Right renal pelvis (tissue), 4 donors: ENCODE data around the gene SLC44A1. TPM values are rescaled to one million over a fixed set of nuclear protein-coding genes. Genes with fewer than 3 reads are reported as not detected.

ENCODE experiments used
- DNase-seq, 4 donors: peaks; one replicate each; pipeline ENCODE4 v3.0.0-alpha.2; 2013; ENCODE audit warnings: low read depth in 4 of 4, low spot score in 3 of 4, missing footprints in 1 of 4
- polyA plus RNA-seq, 4 donors: library from polyadenylated mRNA; unstranded; fragments of 120-200 nt; gene quantifications; one replicate each; pipeline ENCODE4 v1.2.1, GENCODE V29; 2013; ENCODE audit not compliant: insufficient read length in 4 of 4

SLC44A1 gene
- polyA plus RNA-seq, 4 donors = 47.3 to 55.4 (median 54.0) TPM

- no peak for DNase-seq
These were observed 86.7 kb downstream of the SLC44A1 start for GRCh38 chr9:105331160-105331559.

- no peak for DNase-seq
These were observed 87.3 kb downstream of the SLC44A1 start for GRCh38 chr9:105331755-105332154.

- no peak for DNase-seq
These were observed 88.0 kb downstream of the SLC44A1 start for GRCh38 chr9:105332471-105332870.

GRCh38 chr9:105333076-105333475 lies 88.6 kb downstream of the SLC44A1 start:
- DNase-seq = no peak

DNA sequence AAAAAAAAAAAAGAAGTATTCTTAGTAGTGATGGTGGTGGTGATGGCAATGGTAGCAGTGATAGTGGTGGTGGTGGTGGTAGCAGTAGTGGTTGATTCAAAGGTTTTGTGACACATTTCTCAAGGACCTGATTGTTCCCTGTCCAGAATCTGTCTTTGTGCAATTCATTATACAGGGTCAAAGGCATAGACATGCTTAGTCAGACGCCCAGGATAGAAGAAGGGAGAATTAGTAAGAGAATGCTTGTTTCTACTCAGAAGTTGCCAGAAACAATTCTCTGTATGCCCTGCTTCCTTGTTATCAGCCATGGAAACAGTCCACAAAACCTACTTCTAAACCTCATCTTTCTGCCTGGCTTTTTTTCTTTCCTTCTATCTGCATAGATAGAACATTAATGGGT lies 89.4 kb downstream of the SLC44A1 start:
- no peak for DNase-seq

DNA sequence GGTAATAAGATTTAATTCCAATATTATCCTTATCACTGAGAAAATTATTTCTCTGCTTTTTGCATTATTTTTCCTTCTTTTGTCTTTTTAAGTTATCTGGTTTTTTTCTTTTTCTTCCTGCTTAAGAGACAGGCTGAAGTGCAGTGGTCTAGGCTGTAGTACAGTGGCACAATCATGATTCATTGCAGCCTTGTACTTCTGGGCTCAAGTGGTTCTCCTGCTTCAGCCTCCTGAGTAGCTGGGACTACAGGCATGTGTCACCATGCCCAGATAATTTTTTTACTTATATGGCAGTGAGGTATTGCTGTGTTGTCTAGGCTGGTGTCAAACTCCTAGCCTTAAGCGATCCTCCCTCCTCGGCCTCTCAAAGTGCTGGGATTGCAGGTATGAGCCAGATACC lies 93.9 kb downstream of the SLC44A1 start:
- no peak for DNase-seq

- DNase-seq = no peak
These were observed 95.4 kb downstream of the SLC44A1 start for GRCh38 chr9:105339849-105340248.

DNA sequence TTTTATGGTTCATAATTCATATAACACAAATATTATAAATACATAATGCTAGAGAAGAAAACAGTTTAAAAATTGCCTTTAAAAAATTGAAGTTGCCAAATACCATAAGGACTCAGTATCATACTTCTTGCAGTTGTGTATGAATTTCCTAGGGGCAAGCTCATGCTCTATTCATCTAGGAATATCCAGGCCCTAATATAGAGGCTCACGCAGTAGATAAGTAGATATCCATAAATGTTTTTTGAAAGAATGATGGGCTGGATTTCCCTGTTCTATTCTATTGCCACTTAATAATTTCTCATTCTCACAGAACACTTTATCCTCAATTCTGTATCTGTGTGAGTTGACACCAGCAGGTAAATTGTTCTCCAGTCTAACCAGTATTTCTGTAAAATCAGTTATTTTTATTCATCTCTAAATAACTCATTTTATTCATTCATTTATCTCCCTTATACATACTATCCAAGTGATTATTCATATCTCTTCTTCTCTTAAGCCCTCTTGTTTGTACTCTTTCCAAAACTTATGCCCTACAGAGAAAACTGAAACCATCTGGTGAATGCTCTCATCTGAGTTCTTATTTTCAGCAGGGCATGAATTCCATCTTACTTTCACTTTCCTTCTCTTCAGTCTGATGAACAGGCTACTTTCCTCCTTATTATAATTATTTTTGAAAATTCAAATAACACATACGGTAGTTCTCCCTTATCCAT lies 97.1 kb downstream of the SLC44A1 start:
- no peak for DNase-seq

DNA sequence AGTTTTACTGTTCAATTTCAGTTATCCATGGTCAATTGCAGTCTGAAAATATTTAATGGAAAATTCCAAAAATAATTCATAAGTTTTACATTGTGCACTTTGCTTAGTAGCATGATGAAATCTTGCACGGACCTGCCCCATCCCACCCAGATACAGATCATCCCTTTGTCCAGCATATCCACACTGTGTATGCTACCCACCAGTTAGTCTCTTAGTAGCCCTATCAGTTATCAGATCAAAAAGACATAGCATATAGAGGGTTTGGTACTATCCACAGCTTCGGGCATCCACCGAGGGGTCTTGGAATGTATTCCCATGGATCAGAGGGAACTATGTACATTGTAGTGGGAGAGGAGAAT lies 97.7 kb downstream of the SLC44A1 start:
- no peak for DNase-seq

DNA sequence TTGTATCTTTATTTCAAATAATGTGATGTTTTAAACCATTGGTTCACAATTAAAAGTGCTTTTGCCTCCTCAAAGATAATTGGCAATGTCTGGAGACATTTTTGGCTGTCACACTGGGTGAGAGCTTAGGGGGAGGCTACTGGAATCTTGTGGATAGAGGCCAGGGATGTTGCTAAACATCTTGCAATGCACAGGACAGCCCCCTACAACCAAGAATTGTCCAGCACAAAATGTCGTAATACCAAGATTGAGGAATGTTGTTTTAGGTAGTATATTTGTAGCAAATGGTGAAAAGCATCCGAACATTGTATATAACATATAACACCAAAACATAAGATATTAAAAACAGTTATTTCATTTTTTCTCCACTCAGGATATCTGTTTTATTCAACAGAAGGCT lies 99.8 kb downstream of the SLC44A1 start:
- DNase-seq = no peak

GRCh38 chr9:105345626-105346025 lies 101.2 kb downstream of the SLC44A1 start:
- no peak for DNase-seq

DNA sequence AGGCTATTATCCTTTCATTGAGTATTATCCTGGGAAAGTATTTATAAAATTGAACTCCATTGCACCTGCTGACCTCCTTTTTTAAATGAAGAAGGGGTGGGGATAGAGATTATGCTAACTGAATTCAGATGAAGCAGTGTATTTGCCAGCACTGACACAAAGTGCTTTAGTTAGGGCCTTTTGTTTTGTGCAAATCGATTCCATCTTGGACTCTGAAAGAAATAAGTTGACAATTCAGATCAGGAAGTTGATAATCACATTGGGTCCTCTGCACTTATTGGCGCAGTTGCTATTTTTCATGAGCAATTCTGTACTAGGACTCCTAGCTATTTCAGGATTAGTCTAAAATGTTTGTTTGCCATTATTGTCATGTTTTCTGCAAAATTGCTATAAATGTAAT lies 101.8 kb downstream of the SLC44A1 start:
- DNase-seq = no peak

GRCh38 chr9:105354448-105354847 lies 110.0 kb downstream of the SLC44A1 start:
- no peak for DNase-seq

DNA sequence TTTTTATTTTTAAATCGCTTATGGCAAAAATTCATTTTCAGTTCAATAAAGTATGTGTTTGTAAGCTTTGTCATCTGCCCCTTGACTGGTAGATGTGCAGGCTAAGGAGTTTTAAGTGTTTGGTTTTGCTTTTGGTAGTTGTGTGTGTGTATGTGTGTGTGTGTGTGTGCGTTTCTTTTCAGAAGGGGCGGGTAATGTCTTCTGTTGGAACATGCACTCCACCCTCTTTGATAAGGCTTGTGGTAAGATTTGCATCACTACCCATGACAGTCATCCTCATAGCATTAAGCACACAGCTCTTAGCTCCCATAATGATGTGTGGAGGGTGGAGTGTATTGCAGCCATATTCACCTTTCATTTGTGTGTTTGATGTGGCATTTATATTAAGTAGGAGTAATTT lies 111.3 kb downstream of the SLC44A1 start:
- DNase-seq = no peak

DNA sequence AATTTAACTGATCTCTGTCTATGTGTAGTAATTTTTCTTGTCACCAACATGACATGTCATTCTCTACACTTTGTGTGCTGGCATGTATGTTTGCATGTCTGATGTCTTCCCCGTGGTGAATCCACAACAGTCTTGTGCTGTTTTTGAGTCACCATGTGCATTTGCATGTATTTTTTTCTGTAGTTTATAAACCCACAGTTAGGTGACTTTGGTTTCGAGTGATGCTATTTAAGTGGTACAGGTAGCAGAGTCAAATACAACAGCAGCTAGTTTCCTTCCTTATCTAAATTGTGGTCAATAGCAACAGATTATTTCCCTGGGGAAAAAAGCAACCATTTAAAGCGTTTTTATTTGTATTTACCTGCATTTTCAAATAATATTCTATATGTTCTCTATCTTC lies 113.5 kb downstream of the SLC44A1 start:
- DNase-seq = no peak

GRCh38 chr9:105359892-105360291 lies 115.4 kb downstream of the SLC44A1 start:
- no peak for DNase-seq

DNA sequence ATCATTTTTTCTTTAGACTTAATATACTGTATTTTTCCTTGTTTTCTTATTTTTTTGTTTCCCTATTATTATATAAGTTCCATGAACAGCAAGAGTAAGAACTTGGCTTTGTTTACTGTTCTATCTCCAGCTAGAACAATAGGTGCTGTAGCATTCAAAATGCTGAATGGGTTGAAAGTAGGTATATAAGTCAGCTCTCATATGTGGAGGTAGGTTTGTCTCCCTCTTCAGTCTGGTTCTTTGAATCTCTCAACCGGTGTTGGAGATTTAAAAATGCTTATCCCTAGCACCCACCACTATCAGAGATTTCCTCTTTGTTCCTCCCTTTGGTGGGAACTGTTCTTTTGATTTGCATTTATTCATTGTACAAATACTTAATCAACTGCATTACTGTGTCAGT lies 115.9 kb downstream of the SLC44A1 start:
- DNase-seq = no peak

DNA sequence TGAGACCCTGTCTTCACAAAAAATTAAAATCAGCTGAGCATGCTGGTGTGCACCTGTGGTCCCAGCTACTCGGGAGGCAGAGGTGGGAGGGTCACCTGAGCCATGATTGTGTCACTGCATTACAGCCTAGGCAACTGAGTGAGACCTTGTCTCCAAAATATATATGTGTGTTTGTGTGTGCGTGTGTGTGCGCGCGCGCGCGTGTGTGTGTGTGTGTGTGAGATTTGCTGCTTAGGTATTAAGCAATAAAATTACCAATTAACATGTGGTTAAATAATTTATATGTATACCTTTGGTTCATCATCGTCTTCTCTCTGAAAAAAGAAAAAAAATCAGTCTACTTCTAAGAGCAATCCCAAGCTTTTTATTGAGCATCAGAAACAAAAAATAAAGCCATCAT lies 117.4 kb downstream of the SLC44A1 start:
- no peak for DNase-seq

DNA sequence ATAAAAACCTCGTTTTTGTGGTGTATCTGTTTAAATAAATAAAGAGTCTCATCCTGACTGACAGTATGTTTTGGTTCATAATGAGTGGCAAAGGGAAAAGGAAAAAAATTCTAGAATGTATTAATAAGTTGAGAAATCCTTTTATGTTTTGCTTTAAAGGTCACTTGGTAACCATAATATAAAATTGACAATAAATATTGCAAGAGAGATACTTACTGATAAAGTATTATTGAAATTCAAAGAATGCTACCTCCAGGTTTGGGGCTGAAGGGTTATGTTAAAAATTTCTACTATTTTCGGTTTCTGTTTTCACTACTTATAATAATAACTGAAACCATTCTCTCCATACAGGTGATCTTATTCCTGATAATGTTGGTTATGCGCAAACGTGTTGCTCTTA lies 118.0 kb downstream of the SLC44A1 start:
- no peak for DNase-seq

GRCh38 chr9:105363837-105364236 lies 119.4 kb downstream of the SLC44A1 start:
- DNase-seq = no peak

GRCh38 chr9:105369911-105370310 lies 125.5 kb downstream of the SLC44A1 start:
- no peak for DNase-seq

GRCh38 chr9:105373723-105374122 lies 129.3 kb downstream of the SLC44A1 start:
- no peak for DNase-seq

DNA sequence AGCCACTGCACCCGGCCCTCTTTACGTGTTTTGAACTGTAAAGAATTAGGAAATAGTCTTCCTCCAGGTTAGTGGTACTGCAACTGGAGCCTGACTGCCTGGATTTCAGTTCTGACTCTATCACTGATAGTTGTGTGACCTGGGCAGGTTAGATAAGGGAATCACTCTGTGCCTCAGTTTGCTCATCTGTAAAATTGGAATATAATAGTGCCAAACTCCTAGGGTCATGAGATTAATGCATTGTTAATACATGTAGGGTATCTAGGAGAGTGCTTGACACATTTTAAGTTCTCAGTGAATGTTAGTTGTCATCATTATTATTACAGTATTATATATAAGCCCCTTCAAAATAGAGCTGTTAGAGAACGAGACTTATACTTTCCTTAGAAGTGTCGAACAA lies 130.9 kb downstream of the SLC44A1 start:
- no peak for DNase-seq
